ENCODE measurements around the gene SAT1. TPM values are rescaled to one million over a fixed set of nuclear protein-coding genes. Genes with fewer than 3 reads are reported as not detected.
A peak's percentile ranks its signal among the peaks of the same experiment; 100 is the strongest.

SAT1 gene
- total RNA-seq, 1 experiment from 2014 or later = 448 TPM

GRCh38 chrX:23819385-23820234, 36.6 kb downstream of the SAT1 start:
- intact Hi-C loops (cut with micrococcal nuclease) = loop anchor here (1.0 to 5.0 kb wide), 3 partner anchors 12 to 63 kb away; partner anchors contain the start of gene SAT1
- Histone ChIP-seq H3K4me3 (ENCODE audit: low read length) (no peak overlapping the region), H3K79me2 (ENCODE audit: low read length) (no peaks in the 10 kb centered on the region), H4K20me1 (ENCODE audit: low read length) (no peaks in the 10 kb centered on the region), H3K9me2 (replicated peaks; ENCODE audit: low read length) (no peaks in the 10 kb centered on the region), H3K27me3 (ENCODE audit: low read length) (no peaks in the 10 kb centered on the region), H3K27ac (ENCODE audit: low read length) (peak overlapping the region; percentile 42), H2AFZ (ENCODE audit: low read length) (no peak overlapping the region), H3K9ac (ENCODE audit: low read length) (no peak overlapping the region), H3K36me3 (ENCODE audit: low read depth, low read length) (no peaks in the 10 kb centered on the region), H3K4me2 (ENCODE audit: low read length) (no peak overlapping the region), H3K4me1 (ENCODE audit: insufficient read depth, low read length) (peaks cover 27% of the 10 kb centered on the region), H3K9me3 (ENCODE audit: low read length) (no peaks in the 10 kb centered on the region), H3F3A (ENCODE audit: low read length, unreplicated experiment) (no peaks in the 10 kb centered on the region)
- DNase-seq (no peak), ATAC-seq (no peak)
- ChIA-PET POLR2A (ENCODE audit: unreplicated experiment) (interaction anchor here (0.6 kb wide), 1 partner anchor 221 kb away, joined by 7 read pairs; no protein-coding TSS in a partner anchor), CTCF (no interaction called here)
- TF ChIP-seq EZH2 (IDR thresholded peaks at IDR 0.05; ENCODE audit: low read length, unreplicated experiment) (no peak), CTCF (conservative IDR thresholded peaks at IDR 0.05; ENCODE audit: low read depth, low read length) (no peak), EZH2phosphoT487 (IDR thresholded peaks at IDR 0.05; ENCODE audit: borderline replicate concordance, low read length) (no peak)
- no TSS peak for BruUV-seq (replicated peaks)

- Histone ChIP-seq H3K27me3 (ENCODE audit: low read length) (no peaks in the 10 kb centered on the region), H2AFZ (ENCODE audit: low read length) (no peak overlapping the region), H4K20me1 (ENCODE audit: low read length) (no peaks in the 10 kb centered on the region), H3F3A (ENCODE audit: low read length, unreplicated experiment) (no peaks in the 10 kb centered on the region), H3K9me2 (replicated peaks; ENCODE audit: low read length) (no peaks in the 10 kb centered on the region), H3K9ac (ENCODE audit: low read length) (peak overlapping the region; percentile 87; the same call in 1 of the 2 replicates), H3K27ac (ENCODE audit: low read length) (peak overlapping the region; percentile 98), H3K9me3 (ENCODE audit: low read length) (no peaks in the 10 kb centered on the region), H3K4me3 (ENCODE audit: low read length) (no peak overlapping the region), H3K4me2 (ENCODE audit: low read length) (no peak overlapping the region), H3K4me1 (ENCODE audit: insufficient read depth, low read length) (peaks cover 27% of the 10 kb centered on the region), H3K36me3 (ENCODE audit: low read depth, low read length) (no peaks in the 10 kb centered on the region), H3K79me2 (ENCODE audit: low read length) (no peaks in the 10 kb centered on the region)
- ChIA-PET POLR2A (ENCODE audit: unreplicated experiment) (no interaction called here), CTCF (interaction anchor here (0.6 to 0.9 kb wide), 2 partner anchors 38 to 140 kb away, joined by 3 to 6 read pairs; no protein-coding TSS in a partner anchor)
- intact Hi-C loops (cut with micrococcal nuclease) = loop anchor here (1.0 to 5.0 kb wide), 3 partner anchors 13 to 62 kb away; partner anchors contain the start of gene SAT1
- DNase-seq = peak; percentile 76
- peak; percentile 47 for ATAC-seq
- BruUV-seq (replicated peaks) = no TSS peak
- TF ChIP-seq EZH2phosphoT487 (IDR thresholded peaks at IDR 0.05; ENCODE audit: borderline replicate concordance, low read length) = no peak
- TF ChIP-seq EZH2 (IDR thresholded peaks at IDR 0.05; ENCODE audit: low read length, unreplicated experiment) = no peak
- TF ChIP-seq CTCF (conservative IDR thresholded peaks at IDR 0.05; ENCODE audit: low read depth, low read length) = no peak
Observed at GRCh38 chrX:23820235-23820782, 37.3 kb downstream of the SAT1 start.

Data from PC-3 (cell line).